Stimulated activated CD4-positive, alpha-beta T cell treated with anti-CD3 and anti-CD28 coated beads, Interleukin-1b, Interleukin-23, amount 100 ng/mL, for 4 hours (primary cell): ENCODE results near the gene ATP5F1D.

Experiments
- DNase-seq, 2 donors: peaks; one replicate each; pipeline ENCODE4 v3.0.0-alpha.2; 2020; ENCODE audit warnings: low read depth in 2 of 2

Gene ATP5F1D

GRCh38 chr19:1220976-1221903 lies 20.3 kb upstream of the ATP5F1D start:
- DNase-seq: no peak

GRCh38 chr19:1221904-1222255 lies 19.7 kb upstream of the ATP5F1D start:
- DNase-seq: no peak

- DNase-seq: no peak
These were observed 19.2 kb upstream of the ATP5F1D start for GRCh38 chr19:1222394-1222793.

GRCh38 chr19:1223018-1223855 lies 18.3 kb upstream of the ATP5F1D start:
- no peak for DNase-seq

- DNase-seq: no peak
These were observed 17.3 kb upstream of the ATP5F1D start for GRCh38 chr19:1224047-1224825.

GRCh38 chr19:1224847-1225246 lies 16.7 kb upstream of the ATP5F1D start:
- no peak for DNase-seq

- no peak for DNase-seq
These were observed 15.9 kb upstream of the ATP5F1D start for GRCh38 chr19:1225440-1226226.

- DNase-seq: no peak
These were observed 15.4 kb upstream of the ATP5F1D start for GRCh38 chr19:1226227-1226518.

- no peak for DNase-seq
These were observed 14.8 kb upstream of the ATP5F1D start for GRCh38 chr19:1226522-1227303.

- DNase-seq: no peak
These were observed 14.1 kb upstream of the ATP5F1D start for GRCh38 chr19:1227304-1228054.

GRCh38 chr19:1228161-1228957 lies 13.2 kb upstream of the ATP5F1D start:
- DNase-seq: no peak

GRCh38 chr19:1229056-1229923 lies 12.3 kb upstream of the ATP5F1D start:
- no peak for DNase-seq

GRCh38 chr19:1229924-1230782 lies 11.4 kb upstream of the ATP5F1D start:
- no peak for DNase-seq

GRCh38 chr19:1230783-1231489 lies 10.6 kb upstream of the ATP5F1D start:
- DNase-seq: no peak

GRCh38 chr19:1231729-1232637 lies 9.6 kb upstream of the ATP5F1D start:
- DNase-seq: no peak
